Activated CD4-positive, alpha-beta T cell treated with anti-CD3 and anti-CD28 coated beads, Interleukin-10, Interleukin-2, amounts not matched to agents 100 ng/mL and 50 ng/mL, durations not matched to agents 16 hours and 8 hours (primary cell): ENCODE results near the gene CELSR3.
A peak's percentile ranks its signal among the peaks of the same experiment; 100 is the strongest.

Experiments
- DNase-seq: peaks from one replicate; pipeline ENCODE4 v3.0.0-alpha.2; 2020

The CELSR3 gene

GRCh38 chr3:48662753-48663488 lies at the start of gene CELSR3:
CELSR3 (minus strand) TSS chr3:48662886; CDS start chr3:48662634, 252 bp downstream.
- peak; percentile 91 for DNase-seq

- DNase-seq, result no peak
Observed at GRCh38 chr3:48711727-48712126, 49.0 kb upstream of the CELSR3 start.

GRCh38 chr3:48709051-48709461 lies 46.4 kb upstream of the CELSR3 start:
- no peak for DNase-seq

- DNase-seq, result no peak
Observed at GRCh38 chr3:48708481-48708889, 45.8 kb upstream of the CELSR3 start.

GRCh38 chr3:48707157-48707556 lies 44.5 kb upstream of the CELSR3 start:
- DNase-seq, result no peak

GRCh38 chr3:48702320-48702920 lies 39.7 kb upstream of the CELSR3 start:
- no peak for DNase-seq

- no peak for DNase-seq
Observed at GRCh38 chr3:48700731-48701405, 38.2 kb upstream of the CELSR3 start.

- DNase-seq, result no peak
Observed at GRCh38 chr3:48698891-48699290, 36.2 kb upstream of the CELSR3 start.

- no peak for DNase-seq
Observed at GRCh38 chr3:48697952-48698351, 35.3 kb upstream of the CELSR3 start.

- DNase-seq, result no peak
Observed at GRCh38 chr3:48696601-48697000, 33.9 kb upstream of the CELSR3 start.

- DNase-seq, result no peak
Observed at GRCh38 chr3:48696156-48696555, 33.5 kb upstream of the CELSR3 start.

- DNase-seq, result no peak
Observed at GRCh38 chr3:48695393-48695753, 32.7 kb upstream of the CELSR3 start.

GRCh38 chr3:48694610-48695392 lies 32.1 kb upstream of the CELSR3 start:
- no peak for DNase-seq

- no peak for DNase-seq
Observed at GRCh38 chr3:48693826-48694225, 31.1 kb upstream of the CELSR3 start.

- no peak for DNase-seq
Observed at GRCh38 chr3:48692551-48692950, 29.9 kb upstream of the CELSR3 start.

- no peak for DNase-seq
Observed at GRCh38 chr3:48690846-48691458, 28.3 kb upstream of the CELSR3 start.

- no peak for DNase-seq
Observed at GRCh38 chr3:48689384-48689783, 26.7 kb upstream of the CELSR3 start.

- no peak for DNase-seq
Observed at GRCh38 chr3:48688737-48689075, 26.0 kb upstream of the CELSR3 start.

- no peak for DNase-seq
Observed at GRCh38 chr3:48688032-48688736, 25.5 kb upstream of the CELSR3 start.

GRCh38 chr3:48687220-48687678 lies 24.6 kb upstream of the CELSR3 start:
- no peak for DNase-seq

- no peak for DNase-seq
Observed at GRCh38 chr3:48686538-48687219, 24.0 kb upstream of the CELSR3 start.
